Measurements from ENCODE around the gene C17orf58. TPM values are rescaled to one million over a fixed set of nuclear protein-coding genes. Genes with fewer than 3 reads are reported as not detected.
"Not testable (repeated sequence)": the region's sequence is repeated elsewhere in the genome, so short reads cannot be mapped to it uniquely, and the experiment has no call there.

Gene C17orf58
- total RNA-seq (1 to 10 TPM; 3.1 to 8.6 (median 4.8) TPM), polyA plus RNA-seq (10 to 100 TPM in 1 of 2 donors, 1 to 10 TPM in 1; 7.3 to 10.0 TPM)
- long read RNA-seq, donor 1, partial matches to known transcripts: 4 of 9 reads
- long read RNA-seq, donor 1, other reads (novel, unspliced or antisense): 0 of 9 reads
- long read RNA-seq, donor 2, transcript C17orf58-203 (2 exons, 1,654 nt): major isoform, 6 of 16 reads
- long read RNA-seq, donor 2, partial matches to known transcripts: 3 of 16 reads
- long read RNA-seq, donor 2, other reads (novel, unspliced or antisense): 1 of 16 reads
- long read RNA-seq, donor 3, transcript C17orf58-203 (2 exons, 1,654 nt): minor isoform, 7 of 31 reads
- long read RNA-seq, donor 3, transcript C17orf58-202 (3 exons, 1,082 nt): major isoform, 8 of 31 reads
- long read RNA-seq, donor 3, partial matches to known transcripts: 9 of 31 reads
- long read RNA-seq, donor 3, other reads (novel, unspliced or antisense): 7 of 31 reads

- H3K27me3 ChIP-seq: peaks cover 0 to 17% (median 0%) of the 10 kb centered on the region in 7 donors
- H3K9me3 ChIP-seq; intact Hi-C loops (cut with DNase I); H3K36me3 ChIP-seq: not testable (repeated sequence)
- peak in 1 of 2 donors; percentile 23 for DNase-seq
- peak in 2 of 8 donors; percentile 7 to 13 for ATAC-seq
- WGBS, 2 donors: 31 to 33% methylated on average over 25 of the region's 25 CpGs
- peaks cover 3 to 37% (median 21%) of the 10 kb centered on the region in 9 donors for H3K4me1 ChIP-seq
- peak within 1 kb of the TSS in 9 of 10 donors; percentile 49 to 93 (median 59) for H3K27ac ChIP-seq
- H3K4me3 ChIP-seq: peak within 1 kb of the TSS; percentile 42 to 75 (median 71)
Observed at GRCh38 chr17:67996301-67997171, at the start of gene C17orf58. TSS of gene C17orf58 (minus strand) at chr17:67996469. CDS start at chr17:67996198, 271 bp downstream.

DNA sequence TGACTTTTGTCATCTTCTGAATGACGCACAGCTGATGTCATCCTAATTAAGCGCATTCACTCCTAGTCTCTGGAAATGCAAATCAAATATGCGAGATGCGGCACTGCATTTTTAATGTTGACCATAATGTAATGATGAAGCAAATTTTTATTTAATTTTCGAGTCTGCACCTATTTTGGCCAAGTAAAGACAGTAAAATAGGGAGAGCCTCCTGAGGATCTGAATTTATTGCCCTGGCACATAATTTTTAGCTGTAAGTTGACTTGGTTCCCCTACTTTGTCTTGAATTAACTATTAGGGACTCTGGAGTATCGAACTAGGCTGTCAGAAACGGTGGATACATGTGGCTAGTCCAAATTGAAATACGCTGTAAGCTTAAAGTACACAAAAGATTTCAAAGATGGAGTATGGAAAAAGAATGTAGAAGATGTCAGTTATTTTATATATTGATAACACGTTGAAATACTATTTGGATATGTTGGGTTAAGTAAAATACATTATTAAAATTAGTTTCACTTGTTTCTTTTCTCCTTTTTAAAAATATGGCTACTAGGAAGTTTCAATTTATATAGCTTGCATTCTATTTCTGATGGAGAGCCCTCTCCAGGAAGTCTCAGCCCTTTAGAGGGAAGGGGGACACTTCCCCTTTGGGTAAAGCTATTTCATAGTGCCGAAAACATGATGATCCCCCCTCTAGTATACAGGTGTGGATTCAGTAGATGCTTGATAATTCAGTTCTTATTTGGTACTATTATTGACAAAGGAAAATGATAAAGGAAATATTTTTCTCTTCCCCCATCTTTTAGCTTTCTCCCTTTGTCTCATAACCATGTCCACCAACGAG lies 40.3 kb upstream of the C17orf58 start:
- Histone ChIP-seq H3K9me3 (no peaks in the 10 kb centered on the region), H3K36me3 (peaks cover 0 to 47% (median 17%) of the 10 kb centered on the region in 9 donors), H3K4me3 (peak overlapping the region; percentile 82 to 100 (median 98)), H3K27ac (peak overlapping the region in 9 of 10 donors; percentile 75 to 91 (median 86)), H3K27me3 (no peaks in the 10 kb centered on the region), H3K4me1 (peaks cover 0 to 27% (median 20%) of the 10 kb centered on the region in 9 donors)
- intact Hi-C loops (cut with DNase I): loop anchor here in 2 of 10 donors (5.0 to 10.0 kb wide), 2 partner anchors 66 to 68 kb away; no protein-coding TSS in a partner anchor
- no peak for DNase-seq
- TF ChIP-seq CTCF (IDR thresholded peaks at IDR 0.05): no peak
- 14 to 15% methylated on average over 11 of the region's 11 CpGs for WGBS, 2 donors
- no peak for ATAC-seq

DNA sequence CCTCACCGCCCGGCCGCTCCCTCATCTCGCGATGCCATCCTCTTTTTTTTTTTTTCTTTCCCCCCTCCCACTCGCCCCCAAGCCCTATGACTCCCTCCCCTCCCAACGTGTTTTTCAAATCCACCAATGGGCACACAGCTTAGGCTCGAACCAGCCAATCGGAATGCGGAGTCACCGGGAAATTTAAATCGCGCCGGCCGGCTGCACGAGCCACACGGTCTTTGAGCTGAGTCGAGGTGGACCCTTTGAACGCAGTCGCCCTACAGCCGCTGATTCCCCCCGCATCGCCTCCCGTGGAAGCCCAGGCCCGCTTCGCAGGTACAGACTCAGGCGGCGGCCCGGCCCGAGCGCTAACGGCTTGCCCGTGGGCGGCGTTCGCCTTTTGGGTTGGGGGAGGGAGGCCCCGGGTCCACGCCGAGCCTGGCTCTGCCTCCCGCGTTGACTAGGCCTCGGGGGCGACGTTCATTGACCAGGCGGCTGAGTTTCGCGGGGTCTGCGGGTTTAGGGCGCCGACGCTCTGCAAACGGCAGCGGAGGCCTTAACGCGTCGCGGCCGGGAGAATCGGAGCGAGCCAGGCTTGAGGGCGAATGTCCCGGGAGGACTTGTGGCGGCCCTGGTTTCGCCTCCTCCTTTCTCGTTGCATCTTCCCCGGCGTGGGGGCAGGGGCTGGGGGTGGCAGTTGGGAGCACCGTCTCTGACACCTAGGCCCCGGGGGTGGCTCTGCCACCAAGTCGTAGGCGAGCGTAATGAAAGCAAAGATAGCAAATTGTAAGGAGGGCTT lies 39.4 kb upstream of the C17orf58 start, which contains the start of gene KPNA2:
Gene KPNA2, plus strand, starts transcription at position 213 of the 781 bp plus-strand sequence. CDS start 1,398 bp downstream, outside the sequence.
- no peak for TF ChIP-seq CTCF (IDR thresholded peaks at IDR 0.05)
- WGBS, 2 donors: 0 to 1% methylated on average over 61 to 68 of the region's 72 CpGs
- Histone ChIP-seq H3K4me1 (peaks cover 0 to 27% (median 20%) of the 10 kb centered on the region in 9 donors), H3K27me3 (no peaks in the 10 kb centered on the region), H3K9me3 (no peaks in the 10 kb centered on the region), H3K4me3 (peak within 1 kb of the TSS; percentile 82 to 100 (median 98)), H3K36me3 (peaks cover 0 to 39% (median 9%) of the 10 kb centered on the region in 9 donors), H3K27ac (peak within 1 kb of the TSS; percentile 50 to 91 (median 86))
- ATAC-seq (peak; percentile 96 to 98 (median 97)), DNase-seq (peak; percentile 92 to 96)
- intact Hi-C loops (cut with DNase I): loop anchor here in 2 of 10 donors (2.0 to 10.0 kb wide), 3 partner anchors 15 to 69 kb away; no protein-coding TSS in a partner anchor
